ENCODE measurements around the gene HES5. TPM values are rescaled to one million over a fixed set of nuclear protein-coding genes. Genes with fewer than 3 reads are reported as not detected.

The HES5 gene
- total and polyA plus RNA-seq, 10 of the 15 experiments (the other 5 are each of a cell fraction or from before 2014, with no cell fraction given), result 0.12 to 0.15 TPM; not detected in 8

GRCh38 chr1:2513939-2514652, 16.0 kb downstream of the HES5 start (continued):
- TF ChIP-seq CEBPB (IDR thresholded peaks at IDR 0.05; ENCODE audit: borderline replicate concordance in 1 of 2, low read depth in 2 of 2, low read length in 2 of 2) (no peak), SPI1 (IDR thresholded peaks at IDR 0.05; ENCODE audit: borderline replicate concordance, insufficient read depth, low read depth, low read length) (no peak), NRF1 (conservative IDR thresholded peaks at IDR 0.05; ENCODE audit: low read depth, low read length) (no peak), PAX5 (IDR thresholded peaks at IDR 0.05; ENCODE audit: borderline replicate concordance, low read depth, low read length) (no peak), JUND (IDR thresholded peaks at IDR 0.05; ENCODE audit: low read depth, low read length) (no peak), SIN3A (IDR thresholded peaks at IDR 0.05; ENCODE audit: low read depth, low read length) (no peak)

- peaks cover 2 to 46% of the 10 kb centered on the region in 2 experiments for H3K36me3 ChIP-seq (ENCODE audit: control insufficient read depth in 2 of 2, insufficient read depth in 2 of 2, low read length in 1 of 2)
- no TSS peak for BruUV-seq (replicated peaks)
- H3K4me3 ChIP-seq, result no peak overlapping the region
- POLR2A ChIA-PET, result no interaction called here
- H3K27ac ChIP-seq (ENCODE audit: control insufficient read depth, insufficient read depth), result no peak overlapping the region
- in situ Hi-C loops (cut with MboI) (no loop called here), intact Hi-C loops (cut with micrococcal nuclease; ENCODE audit: unreplicated experiment) (no loop called here)
- no peak for DNase-seq (ENCODE audit: low read depth, low spot score)
- H3K27me3 ChIP-seq (replicated peaks in 1 of 2; ENCODE audit: control insufficient read depth in 2 of 2, insufficient read depth in 2 of 2, low read length in 1 of 2), result no peaks in the 10 kb centered on the region
- H2AFZ ChIP-seq (ENCODE audit: control insufficient read depth, low read depth, low read length), result no peak overlapping the region
- no peak overlapping the region for H3K9ac ChIP-seq (ENCODE audit: control insufficient read depth, insufficient read depth, low read length)
- SMC1A ChIA-PET (ENCODE audit: uncharacterized antibody, unreplicated experiment), result no interaction called here
- TF ChIP-seq POLR2A (IDR thresholded peaks at IDR 0.05; ENCODE audit: low read depth, low read length) (0 out of 2 replicates have a peak, but pooled peaks have one; percentile 20), RBBP5 (conservative IDR thresholded peaks at IDR 0.05) (no peak)
- CTCF ChIA-PET, result no interaction called here
- 89% methylated on average over 30 of the region's 31 CpGs for WGBS (ENCODE audit: insufficient coverage, insufficient replicate concordance, low lambda C conversion rate, missing lambda C conversion rate)
- no peak for ATAC-seq
- no peaks in the 10 kb centered on the region for H3K4me1 ChIP-seq (ENCODE audit: control insufficient read depth, insufficient read depth, low read length)
- H3K79me2 ChIP-seq (ENCODE audit: control insufficient read depth, insufficient read depth, low read length), result no peaks in the 10 kb centered on the region
- RAD21 ChIA-PET (ENCODE audit: unreplicated experiment), result no interaction called here
- no peaks in the 10 kb centered on the region for H3K9me3 ChIP-seq (replicated peaks; ENCODE audit: control insufficient read depth, insufficient read depth, low read length)
- H4K20me1 ChIP-seq (ENCODE audit: control insufficient read depth, insufficient read depth), result no peaks in the 10 kb centered on the region
- no peak overlapping the region for H3K4me2 ChIP-seq (ENCODE audit: control insufficient read depth, insufficient read depth)
- no peak for FAIRE-seq
Measured at GRCh38 chr1:2512862-2513421, 17.1 kb downstream of the HES5 start.
